Fibroblast of the aortic adventitia (primary cell): ENCODE data around the gene DRGX. TPM values are rescaled to one million over a fixed set of nuclear protein-coding genes. Genes with fewer than 3 reads are reported as not detected.
A peak's percentile ranks its signal among the peaks of the same experiment; 100 is the strongest.

Experiments used
- DNase-seq: peaks from one replicate; pipeline ENCODE4 v3.0.0-alpha.2; 2010; ENCODE audit warnings: low read depth
- H3K4me3 ChIP-seq: 2 replicates; pipeline ENCODE4 v1.5.1; 2011; ENCODE audit warnings: low read depth, mild to moderate bottlenecking, control low read depth, low read length, moderate library complexity
- CTCF ChIP-seq: IDR thresholded peaks from 2 replicates; pipeline ENCODE4 v1.5.1; 2011; ENCODE audit warnings: mild to moderate bottlenecking, low read length, control low read depth, inconsistent platforms; ENCODE audit not compliant: insufficient read depth
- total RNA-seq: library from RNA; depleted of rRNA; stranded (reverse); fragments of >200 nt; gene quantifications from 2 replicates; pipeline ENCODE4 v1.2.3, GENCODE V29; 2012; ENCODE audit warnings: low replicate concordance

DRGX gene
- total RNA-seq, 1 donor = not detected

- peak; percentile 29 for DNase-seq
- TF ChIP-seq CTCF = no peak
- peak overlapping the region; percentile 31 for H3K4me3 ChIP-seq
Observed at GRCh38 chr10:49398000-49398861, 2.3 kb upstream of the DRGX start.

GRCh38 chr10:49397036-49397999, 1.4 kb upstream of the DRGX start:
- no peak for DNase-seq

GRCh38 chr10:49396666-49396999, 744 bp upstream of the DRGX start:
- no peak overlapping the region for H3K4me3 ChIP-seq
- DNase-seq = no peak
- TF ChIP-seq CTCF = no peak

More at GRCh38 chr10:49397036-49397999, 1.4 kb upstream of the DRGX start:
- no peak overlapping the region for H3K4me3 ChIP-seq
- no peak for TF ChIP-seq CTCF

GRCh38 chr10:49394933-49395740, 752 bp downstream of the DRGX start:
- H3K4me3 ChIP-seq = no peak overlapping the region
- TF ChIP-seq CTCF = no peak
- no peak for DNase-seq

GRCh38 chr10:49393757-49394156, 2.1 kb downstream of the DRGX start:
- TF ChIP-seq CTCF = no peak
- no peak for DNase-seq
- no peak overlapping the region for H3K4me3 ChIP-seq

- DNase-seq = no peak
- no peak for TF ChIP-seq CTCF
- H3K4me3 ChIP-seq = no peak overlapping the region
Observed at GRCh38 chr10:49393301-49393700, 2.6 kb downstream of the DRGX start.
